Testis (tissue), 2 donors: ENCODE measurements around the gene SCMH1.

Experiments used
- CTCF ChIP-seq, 3 experiments: fragments of 450-650 bp in 2 of 3; fragments of 200-600 bp in 1 of 3; sonication (generic) in 1 of 3; IDR thresholded peaks; one replicate each; pipeline ENCODE4 v1.5.1; 2016 to 2019; ENCODE audit warnings: antibody characterized with exemption in 3 of 3, mild to moderate bottlenecking in 2 of 3, moderate library complexity in 1 of 3
- POLR2A ChIP-seq: fragments of 450-650 bp; IDR thresholded peaks from one replicate; pipeline ENCODE4 v1.6.1; 2017; ENCODE audit warnings: antibody characterized with exemption, mild to moderate bottlenecking, moderate library complexity

- no peak for TF ChIP-seq POLR2A
- TF ChIP-seq CTCF (IDR thresholded peaks at IDR 0.05): peak; percentile 52 to 88 (median 77)
Observed at GRCh38 chr1:41003640-41004220, 238.4 kb downstream of the SCMH1 start.
